ENCODE results near the gene SETD7.

GRCh38 chr4:139581096-139581495, 25.1 kb upstream of the SETD7 start:
- TF ChIP-seq GATA2 (IDR thresholded peaks at IDR 0.05; ENCODE audit: low read depth, low read length) (no peak), GATA3 (IDR thresholded peaks at IDR 0.05; ENCODE audit: low read depth, low read length) (no peak)
